Right lobe of liver (tissue), 4 donors: ENCODE measurements around the gene FBLN2.

Source experiments
- CTCF ChIP-seq, 4 donors: fragments of 200-600 bp in 3 of 4; fragments of 450-650 bp in 1 of 4; IDR thresholded peaks; one replicate each; pipeline versions ENCODE4 v1.5.1 to v1.8.0; 2016 to 2022; ENCODE audit warnings: antibody characterized with exemption in 4 of 4, mild to moderate bottlenecking in 2 of 4
- POLR2A ChIP-seq: fragments of 450-650 bp; IDR thresholded peaks from one replicate; pipeline ENCODE4 v1.6.1; 2017; ENCODE audit warnings: antibody characterized with exemption, mild to moderate bottlenecking
- donor health status: DM: no; HTN: no; CAD: no.
- donor health status: DM: no; HTN: no; CAD: no.
- donor health status: DM: no; HTN: yes; CAD: no.

DNA sequence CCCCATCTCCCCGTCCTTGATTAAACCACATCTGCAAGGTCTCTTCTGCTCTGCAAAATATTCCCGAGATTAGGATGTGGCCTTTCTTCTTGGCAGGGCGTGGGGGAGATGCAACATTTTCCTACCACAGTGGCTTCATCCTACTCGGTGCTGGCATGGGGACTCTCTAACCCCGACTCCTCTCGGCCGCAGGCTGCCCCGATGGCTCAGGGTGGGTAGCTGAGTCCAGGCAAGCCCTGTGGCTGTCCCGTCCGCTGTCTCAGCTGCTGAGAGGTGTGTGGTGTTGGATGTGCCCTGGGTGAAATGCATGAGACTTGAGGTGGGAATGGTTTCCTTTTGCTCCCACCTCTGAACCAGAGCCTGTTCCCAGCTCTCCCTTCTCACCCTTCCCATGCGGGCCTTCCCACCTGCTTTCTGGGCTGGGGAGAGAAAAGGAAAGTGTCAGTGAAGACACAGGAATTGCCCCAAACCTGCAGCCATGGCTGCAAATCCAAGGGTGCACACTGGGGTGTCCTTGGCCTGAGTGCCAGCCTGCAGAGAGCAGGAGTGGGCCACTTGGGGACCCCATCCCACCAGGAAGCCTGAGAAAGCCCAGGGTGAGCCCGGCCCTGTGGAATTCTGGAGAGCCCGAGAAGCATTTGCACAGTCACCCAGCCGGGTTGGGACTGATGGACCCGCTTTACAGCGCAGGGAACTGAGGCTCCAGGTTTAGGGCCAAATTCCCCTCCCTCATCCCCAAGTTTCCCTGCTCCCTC lies 115.0 kb downstream of the FBLN2 start:
- TF ChIP-seq CTCF (IDR thresholded peaks at IDR 0.05) (no peak), POLR2A (no peak)
